ENCODE results near the gene NOX4. TPM values are rescaled to one million over a fixed set of nuclear protein-coding genes. Genes with fewer than 3 reads are reported as not detected.

The NOX4 gene
- total RNA-seq (5.4 TPM), polyA plus RNA-seq (1.1 TPM)

- no peak for DNase-seq (ENCODE audit: extremely low spot score)
- WGBS, result 2% methylated on average over 51 of the region's 51 CpGs
- H3K27ac ChIP-seq (ENCODE audit: low read depth), result no peak within 1 kb of the TSS
Observed at GRCh38 chr11:89490981-89491690, at the start of gene NOX4. TSS of gene NOX4 (minus strand) at chr11:89491375. CDS start at chr11:89491246, 129 bp downstream.

GRCh38 chr11:89540826-89541225 lies 49.7 kb upstream of the NOX4 start:
- H3K4me3 ChIP-seq (ENCODE audit: low read depth, low read length), result no peak overlapping the region
- H3K4me1 ChIP-seq (ENCODE audit: insufficient read depth), result no peaks in the 10 kb centered on the region
- no peak for DNase-seq (ENCODE audit: extremely low spot score)
- WGBS, result 51% methylated on average over 1 of the region's 1 CpG
- H3K36me3 ChIP-seq (ENCODE audit: insufficient read depth), result no peaks in the 10 kb centered on the region
- no peak overlapping the region for H3K27ac ChIP-seq (ENCODE audit: low read depth)

More at GRCh38 chr11:89490981-89491690, at the start of gene NOX4:
- Histone ChIP-seq H3K4me1 (ENCODE audit: insufficient read depth) (no peaks in the 10 kb centered on the region), H3K4me3 (ENCODE audit: low read depth, low read length) (peak within 1 kb of the TSS; percentile 27), H3K36me3 (ENCODE audit: insufficient read depth) (no peaks in the 10 kb centered on the region)

DNA sequence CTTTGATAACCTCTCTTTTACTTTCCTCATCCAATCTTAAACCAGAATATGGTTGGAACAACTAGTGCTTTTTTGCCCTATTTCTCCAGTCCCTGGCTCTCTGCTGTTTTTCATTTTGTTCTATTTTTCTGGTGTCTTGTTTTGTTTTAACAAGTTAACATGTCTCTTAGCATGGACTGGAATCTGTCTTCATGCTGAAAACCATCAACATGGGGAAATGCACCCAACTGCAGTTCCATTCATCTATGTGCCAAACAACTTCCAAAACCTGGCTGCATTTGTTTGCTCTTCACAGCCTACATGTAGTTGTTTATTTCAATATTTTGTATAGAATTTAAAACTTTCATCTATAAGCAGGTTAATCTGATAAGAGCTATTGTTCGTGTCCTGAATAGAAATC lies 46.8 kb upstream of the NOX4 start:
- H3K4me3 ChIP-seq (ENCODE audit: low read depth, low read length), result no peak overlapping the region
- no peaks in the 10 kb centered on the region for H3K36me3 ChIP-seq (ENCODE audit: insufficient read depth)
- DNase-seq (ENCODE audit: extremely low spot score), result no peak
- no peak overlapping the region for H3K27ac ChIP-seq (ENCODE audit: low read depth)
- H3K4me1 ChIP-seq (ENCODE audit: insufficient read depth), result no peaks in the 10 kb centered on the region
- WGBS, result 89% methylated on average over 1 of the region's 1 CpG

DNA sequence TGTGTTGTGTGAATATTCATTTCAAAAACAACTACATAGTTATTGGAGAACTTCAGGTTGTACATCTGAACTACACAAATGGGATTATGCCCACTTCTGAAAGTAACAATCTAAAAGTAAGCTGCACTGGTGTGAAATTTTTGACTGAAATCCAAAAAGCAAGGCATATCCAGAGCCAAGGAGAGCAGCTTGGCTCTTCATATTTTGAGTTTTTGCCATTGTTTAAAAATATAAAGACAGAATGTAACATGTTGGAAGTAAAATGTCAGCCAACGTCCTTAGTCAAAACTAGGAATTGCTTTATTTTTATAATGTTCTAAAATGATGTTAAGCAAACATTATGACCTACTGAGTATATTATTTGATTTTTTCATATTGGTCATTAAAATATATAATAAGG lies 45.8 kb upstream of the NOX4 start:
- no peaks in the 10 kb centered on the region for H3K36me3 ChIP-seq (ENCODE audit: insufficient read depth)
- 27% methylated on average over 1 of the region's 1 CpG for WGBS
- no peak overlapping the region for H3K27ac ChIP-seq (ENCODE audit: low read depth)
- H3K4me1 ChIP-seq (ENCODE audit: insufficient read depth), result no peaks in the 10 kb centered on the region
- no peak overlapping the region for H3K4me3 ChIP-seq (ENCODE audit: low read depth, low read length)
- no peak for DNase-seq (ENCODE audit: extremely low spot score)

GRCh38 chr11:89535221-89535620 lies 44.0 kb upstream of the NOX4 start:
- WGBS, result 53% methylated on average over 4 of the region's 4 CpGs
- no peaks in the 10 kb centered on the region for H3K4me1 ChIP-seq (ENCODE audit: insufficient read depth)
- no peak for DNase-seq (ENCODE audit: extremely low spot score)
- no peak overlapping the region for H3K27ac ChIP-seq (ENCODE audit: low read depth)
- H3K4me3 ChIP-seq (ENCODE audit: low read depth, low read length), result no peak overlapping the region
- H3K36me3 ChIP-seq (ENCODE audit: insufficient read depth), result no peaks in the 10 kb centered on the region

DNA sequence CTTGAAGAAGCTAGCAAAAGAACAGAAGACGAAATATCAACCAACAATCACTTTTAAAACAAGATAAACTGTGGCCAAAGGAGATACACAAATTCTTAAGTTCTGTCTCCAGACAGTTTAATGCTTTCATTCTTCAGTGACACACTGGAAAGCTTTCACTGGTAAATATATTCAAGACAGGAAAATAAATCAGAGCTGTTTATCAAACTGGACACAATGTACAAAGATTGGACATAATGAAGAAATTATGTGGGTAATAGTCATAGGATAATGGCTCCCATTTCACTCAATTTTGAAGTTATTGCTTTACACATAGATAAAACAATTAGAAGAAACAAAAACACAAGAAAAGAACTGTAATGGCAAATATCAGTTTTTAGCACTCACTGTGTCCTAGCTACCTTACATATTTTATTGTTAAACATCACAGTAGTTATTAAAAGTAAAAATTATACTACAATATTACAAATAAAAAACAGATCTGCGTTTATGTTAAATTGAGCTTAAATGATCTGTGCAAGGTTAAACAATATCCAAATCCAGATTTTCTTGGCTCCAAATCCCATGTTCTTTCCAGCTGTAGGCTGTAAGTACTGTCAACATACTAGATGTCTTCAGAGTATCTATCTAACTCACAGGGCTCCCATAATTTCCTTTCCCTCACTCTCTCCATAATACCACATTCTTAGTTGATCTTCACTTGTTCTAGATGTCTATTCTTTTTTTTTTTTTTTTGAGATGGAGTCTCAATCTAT lies 38.6 kb upstream of the NOX4 start:
- Histone ChIP-seq H3K36me3 (ENCODE audit: insufficient read depth) (no peaks in the 10 kb centered on the region), H3K27ac (ENCODE audit: low read depth) (no peak overlapping the region), H3K4me1 (ENCODE audit: insufficient read depth) (no peaks in the 10 kb centered on the region), H3K4me3 (ENCODE audit: low read depth, low read length) (no peak overlapping the region)
- DNase-seq (ENCODE audit: extremely low spot score), result no peak
- WGBS, result 25% methylated on average over 2 of the region's 2 CpGs

DNA sequence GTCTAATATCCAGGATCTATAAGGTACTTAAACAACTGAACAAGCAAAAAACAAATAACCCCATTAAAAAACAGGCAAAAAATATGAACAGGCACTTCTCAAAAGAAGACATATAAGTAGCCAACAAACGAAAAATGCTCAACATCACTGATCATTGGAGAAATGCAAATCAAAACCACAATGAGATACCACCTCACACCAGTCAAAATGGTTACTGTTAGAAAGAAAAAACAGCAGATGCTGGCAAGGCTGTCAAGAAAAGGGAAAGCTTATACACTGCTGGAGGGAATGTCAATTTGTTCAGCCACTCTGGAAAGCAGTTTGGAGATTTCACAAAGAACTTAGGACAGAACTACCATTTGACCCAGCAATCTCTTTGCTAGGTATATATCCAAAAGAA lies 30.6 kb upstream of the NOX4 start:
- H3K36me3 ChIP-seq (ENCODE audit: insufficient read depth), result no peaks in the 10 kb centered on the region
- no peaks in the 10 kb centered on the region for H3K4me1 ChIP-seq (ENCODE audit: insufficient read depth)
- no peak overlapping the region for H3K27ac ChIP-seq (ENCODE audit: low read depth)
- WGBS, result 77% methylated on average over 1 of the region's 1 CpG
- H3K4me3 ChIP-seq (ENCODE audit: low read depth, low read length), result no peak overlapping the region
- no peak for DNase-seq (ENCODE audit: extremely low spot score)

DNA sequence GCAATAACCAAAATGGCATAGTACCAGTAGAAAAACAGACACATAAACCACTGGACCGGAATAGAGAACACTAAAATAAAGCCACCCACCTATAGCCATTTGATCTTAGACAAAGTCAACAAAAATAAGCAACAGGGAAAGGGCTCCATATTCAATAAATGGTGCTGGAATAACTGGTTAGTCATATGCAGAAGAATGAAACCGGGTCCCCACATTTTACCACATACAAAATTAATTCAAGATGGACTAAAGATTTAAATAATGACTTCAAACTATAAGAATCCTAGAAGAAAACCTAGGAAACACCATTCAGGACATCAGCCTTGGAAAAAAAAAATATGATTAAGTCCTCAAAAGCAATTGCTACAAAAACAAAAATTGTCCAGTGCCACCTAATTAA lies 30.1 kb upstream of the NOX4 start:
- no peak overlapping the region for H3K4me3 ChIP-seq (ENCODE audit: low read depth, low read length)
- no peaks in the 10 kb centered on the region for H3K36me3 ChIP-seq (ENCODE audit: insufficient read depth)
- WGBS, result 94% methylated on average over 2 of the region's 2 CpGs
- no peak for DNase-seq (ENCODE audit: extremely low spot score)
- H3K4me1 ChIP-seq (ENCODE audit: insufficient read depth), result no peaks in the 10 kb centered on the region
- no peak overlapping the region for H3K27ac ChIP-seq (ENCODE audit: low read depth)

- H3K36me3 ChIP-seq (ENCODE audit: insufficient read depth), result no peaks in the 10 kb centered on the region
- no peak overlapping the region for H3K27ac ChIP-seq (ENCODE audit: low read depth)
- no peak for DNase-seq (ENCODE audit: extremely low spot score)
- WGBS, result 23% methylated on average over 2 of the region's 2 CpGs
- H3K4me1 ChIP-seq (ENCODE audit: insufficient read depth), result no peaks in the 10 kb centered on the region
- no peak overlapping the region for H3K4me3 ChIP-seq (ENCODE audit: low read depth, low read length)
Observed at GRCh38 chr11:89516496-89516895, 25.3 kb upstream of the NOX4 start.

DNA sequence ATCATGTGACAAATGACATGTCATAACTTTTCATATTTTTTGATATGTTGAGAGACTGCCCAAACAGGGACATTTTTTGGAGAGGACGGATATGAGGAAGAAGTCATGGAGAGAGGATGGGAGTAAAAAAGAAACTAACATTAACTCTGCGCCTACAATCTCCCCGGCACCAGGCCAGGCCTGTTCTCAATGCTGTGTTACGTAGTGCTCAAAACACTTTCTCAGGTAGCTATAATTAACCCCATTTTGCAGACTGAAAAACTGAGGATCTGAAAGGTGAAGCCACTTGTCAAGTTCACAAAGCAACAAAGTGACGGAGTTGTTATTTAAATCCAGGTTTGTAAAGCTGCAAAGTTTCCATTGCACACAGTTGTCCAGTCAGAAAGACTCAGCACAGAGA lies 17.4 kb upstream of the NOX4 start:
- DNase-seq (ENCODE audit: extremely low spot score), result no peak
- 79% methylated on average over 5 of the region's 5 CpGs for WGBS
- Histone ChIP-seq H3K4me1 (ENCODE audit: insufficient read depth) (no peaks in the 10 kb centered on the region), H3K4me3 (ENCODE audit: low read depth, low read length) (no peak overlapping the region), H3K27ac (ENCODE audit: low read depth) (no peak overlapping the region), H3K36me3 (ENCODE audit: insufficient read depth) (no peaks in the 10 kb centered on the region)

- WGBS, result 96% methylated on average over 2 of the region's 2 CpGs
- Histone ChIP-seq H3K27ac (ENCODE audit: low read depth) (no peak overlapping the region), H3K4me1 (ENCODE audit: insufficient read depth) (no peaks in the 10 kb centered on the region), H3K4me3 (ENCODE audit: low read depth, low read length) (no peak overlapping the region), H3K36me3 (ENCODE audit: insufficient read depth) (no peaks in the 10 kb centered on the region)
- no peak for DNase-seq (ENCODE audit: extremely low spot score)
Observed at GRCh38 chr11:89504270-89504669, 13.1 kb upstream of the NOX4 start.

GRCh38 chr11:89503422-89503821 lies 12.2 kb upstream of the NOX4 start:
- Histone ChIP-seq H3K4me3 (ENCODE audit: low read depth, low read length) (no peak overlapping the region), H3K4me1 (ENCODE audit: insufficient read depth) (no peaks in the 10 kb centered on the region), H3K36me3 (ENCODE audit: insufficient read depth) (no peaks in the 10 kb centered on the region), H3K27ac (ENCODE audit: low read depth) (no peak overlapping the region)
- 82% methylated on average over 2 of the region's 2 CpGs for WGBS
- no peak for DNase-seq (ENCODE audit: extremely low spot score)

- no peak for DNase-seq (ENCODE audit: extremely low spot score)
- WGBS, result 88% methylated on average over 2 of the region's 2 CpGs
- Histone ChIP-seq H3K27ac (ENCODE audit: low read depth) (no peak overlapping the region), H3K36me3 (ENCODE audit: insufficient read depth) (no peaks in the 10 kb centered on the region), H3K4me3 (ENCODE audit: low read depth, low read length) (no peak overlapping the region), H3K4me1 (ENCODE audit: insufficient read depth) (no peaks in the 10 kb centered on the region)
Observed at GRCh38 chr11:89502301-89502700, 11.1 kb upstream of the NOX4 start.

DNA sequence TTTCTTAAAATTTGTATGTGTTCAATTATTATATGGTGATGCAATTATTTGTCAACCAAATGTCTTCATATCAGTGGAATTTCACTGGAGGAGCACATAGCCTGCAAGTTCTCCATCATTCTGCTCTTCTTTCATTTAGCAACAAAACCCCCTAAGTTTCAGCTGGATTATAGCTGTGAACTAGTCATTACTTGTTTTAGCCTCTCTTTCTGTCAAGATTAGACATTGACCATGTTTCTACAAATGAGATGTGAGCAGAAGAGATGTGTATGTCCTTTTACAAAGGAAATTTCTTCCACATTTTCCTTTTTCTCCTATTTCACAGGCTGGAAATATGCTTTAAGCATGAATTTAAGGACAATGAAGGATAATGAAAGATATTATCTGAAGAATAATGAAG lies 9.2 kb upstream of the NOX4 start:
- DNase-seq (ENCODE audit: extremely low spot score), result no peak
- H3K36me3 ChIP-seq (ENCODE audit: insufficient read depth), result no peaks in the 10 kb centered on the region
- no peak overlapping the region for H3K4me3 ChIP-seq (ENCODE audit: low read depth, low read length)
- H3K4me1 ChIP-seq (ENCODE audit: insufficient read depth), result no peaks in the 10 kb centered on the region
- H3K27ac ChIP-seq (ENCODE audit: low read depth), result no peak overlapping the region

Measured in urinary bladder (tissue), 4 donors.